ENCODE measurements around the gene NOL4L. TPM values are rescaled to one million over a fixed set of nuclear protein-coding genes. Genes with fewer than 3 reads are reported as not detected.

The NOL4L gene
- polyA plus RNA-seq, 12 donors: 11.4 to 25.8 (median 15.8) TPM; not detected in 1

DNA sequence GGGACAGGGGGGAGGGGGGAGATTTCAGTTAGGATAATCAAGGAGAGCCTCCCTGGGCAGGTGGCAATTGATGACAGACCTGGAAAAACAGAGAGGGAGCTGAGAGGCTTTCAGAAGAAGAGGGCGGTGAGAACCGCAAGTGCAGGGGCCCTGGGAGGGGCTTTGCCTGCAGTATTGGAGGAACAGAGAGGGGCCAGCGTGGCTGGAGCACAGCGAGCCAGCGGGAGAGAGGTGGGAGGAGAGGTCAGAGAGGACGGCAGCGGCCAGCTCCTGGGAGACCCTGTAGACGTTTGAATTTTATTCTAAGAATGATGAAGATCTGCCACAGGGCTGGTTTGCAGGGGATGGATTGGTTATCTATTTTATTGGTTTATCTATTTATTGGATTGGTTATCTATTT, 34.5 kb upstream of the NOL4L start:
- no peak for DNase-seq

DNA sequence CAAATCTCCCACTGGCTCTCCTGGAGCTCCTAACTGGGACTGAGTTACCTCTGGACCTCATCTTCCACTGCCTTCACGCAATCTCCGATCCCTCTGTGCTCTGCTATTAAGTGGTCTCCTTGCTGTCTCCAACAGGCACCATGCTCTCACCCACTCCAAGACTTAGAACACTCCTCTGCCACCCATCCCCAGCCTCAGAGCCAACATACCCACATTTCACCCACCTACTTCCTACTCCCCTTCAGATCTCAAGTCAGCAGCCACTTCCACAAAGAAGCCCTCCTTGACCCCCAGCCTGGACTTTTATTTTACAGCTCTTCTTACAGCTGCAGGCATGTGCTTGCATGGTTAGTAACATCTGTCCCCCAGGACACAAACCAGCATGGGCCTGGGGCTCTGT, 29.6 kb upstream of the NOL4L start:
- DNase-seq: no peak

DNA sequence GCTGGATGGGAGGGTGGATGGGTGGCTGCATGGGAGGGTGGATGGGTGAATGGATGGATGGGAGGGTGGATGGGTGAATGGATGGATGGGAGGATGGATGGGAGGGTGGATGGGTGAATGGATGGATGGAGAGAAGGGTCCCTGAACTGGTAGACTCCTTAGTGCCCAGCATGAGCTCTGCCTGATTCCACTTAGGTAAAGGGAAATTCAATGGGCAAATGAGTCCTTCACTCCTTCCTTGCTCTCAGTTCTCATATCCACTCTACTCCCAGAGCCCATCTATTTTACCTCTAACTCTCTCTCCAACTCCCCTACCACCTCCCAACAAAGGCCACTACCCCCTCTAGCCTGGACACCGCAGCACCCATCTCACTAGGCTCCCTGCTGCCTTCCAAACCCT, 29.2 kb upstream of the NOL4L start:
- no peak for DNase-seq

DNA sequence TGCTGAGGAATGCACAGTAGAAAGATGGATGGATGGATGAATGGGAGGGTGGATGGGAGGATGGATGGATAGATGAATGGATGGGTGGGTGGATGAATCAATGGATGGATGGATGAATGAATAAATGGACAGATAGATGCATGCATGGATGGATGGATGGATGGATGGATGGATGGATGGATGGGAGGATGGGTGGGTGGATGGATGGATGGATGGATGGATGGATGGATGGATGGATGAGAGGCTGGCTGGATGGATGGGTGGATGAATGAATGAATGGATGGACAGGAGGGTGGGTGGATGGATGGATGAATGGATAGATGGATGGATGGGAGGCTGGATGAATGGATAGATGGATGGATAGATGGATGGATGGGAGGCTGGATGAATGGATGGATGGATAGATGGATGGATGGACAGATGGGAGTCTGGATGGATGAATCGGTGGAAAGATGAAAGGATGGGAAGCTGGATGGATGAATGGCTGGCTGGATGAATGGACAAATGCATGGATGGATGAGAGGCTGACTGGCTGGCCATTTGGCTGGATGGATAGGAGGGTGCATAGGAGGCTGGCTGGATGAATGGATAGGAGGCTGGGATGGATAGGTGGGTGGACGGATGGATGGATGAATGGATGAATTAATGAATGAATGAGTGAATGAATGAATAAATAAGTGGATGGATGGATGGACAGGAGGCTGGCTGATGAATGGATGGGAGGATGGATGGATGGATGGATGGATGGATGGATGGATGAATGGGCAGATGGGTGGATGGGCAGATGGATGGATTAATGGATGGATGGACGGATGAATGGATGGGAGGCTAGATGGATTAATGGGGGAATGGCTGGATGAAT, 28.3 kb upstream of the NOL4L start:
- no peak for DNase-seq

DNA sequence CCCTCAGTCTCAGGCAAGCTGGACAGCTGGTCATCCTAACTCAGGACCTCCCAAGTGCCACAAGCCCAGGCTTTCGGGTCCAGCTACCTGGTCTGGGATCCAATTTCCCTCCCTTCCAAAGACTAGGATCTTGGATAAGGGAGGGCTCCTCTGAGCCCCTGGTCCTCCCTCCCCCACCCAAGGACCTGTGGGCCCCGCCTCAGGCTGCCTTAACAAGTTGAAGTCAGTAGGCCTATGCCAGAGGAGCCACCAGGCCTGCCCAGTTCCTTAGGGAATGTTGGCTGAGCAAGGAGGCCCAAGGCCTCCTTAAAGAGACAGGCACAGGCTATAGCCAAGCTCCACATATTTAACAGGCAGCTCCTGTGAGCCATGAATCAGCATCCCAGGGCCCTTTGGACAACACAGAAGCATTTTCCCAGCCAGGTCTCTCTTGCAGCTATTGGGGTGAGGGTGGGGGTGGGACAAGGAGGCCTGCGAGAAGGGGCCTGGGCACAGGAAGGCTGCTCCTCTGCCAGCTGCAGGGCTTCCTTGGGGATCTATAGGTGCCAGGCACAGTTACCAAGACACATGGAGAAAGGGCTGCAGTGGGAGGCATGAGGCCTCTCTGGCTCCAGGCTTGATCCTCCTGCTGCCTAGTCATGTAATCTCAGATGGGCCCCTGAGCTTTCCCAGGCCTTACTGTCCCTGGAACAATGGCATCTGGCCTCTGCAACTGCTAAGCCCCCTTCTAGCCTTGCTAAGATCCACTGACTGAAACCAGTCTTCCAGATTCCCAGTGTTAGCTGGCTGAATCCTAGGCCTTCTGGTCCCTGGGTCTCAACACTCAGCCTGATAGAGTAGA, 27.4 kb upstream of the NOL4L start:
- DNase-seq: no peak

DNA sequence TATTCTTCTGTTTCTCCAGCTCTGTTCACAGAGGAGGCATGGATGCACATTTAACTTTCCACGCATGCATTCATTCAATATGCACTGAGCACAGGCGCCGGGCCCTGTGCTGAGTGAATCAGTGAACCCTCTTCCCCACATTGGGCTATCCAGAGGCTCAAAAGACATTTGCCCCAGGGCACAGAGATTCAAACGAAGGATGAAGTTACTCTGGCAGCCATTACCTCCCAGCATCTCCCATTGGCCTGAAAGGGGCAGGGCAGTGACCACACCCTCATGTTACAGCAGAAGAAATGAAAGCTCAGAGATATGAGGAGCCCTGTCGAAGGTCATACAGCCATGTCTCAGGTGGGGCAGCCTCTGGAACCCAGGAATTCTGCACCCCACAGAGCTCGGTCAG, 26.7 kb upstream of the NOL4L start:
- DNase-seq: no peak

DNA sequence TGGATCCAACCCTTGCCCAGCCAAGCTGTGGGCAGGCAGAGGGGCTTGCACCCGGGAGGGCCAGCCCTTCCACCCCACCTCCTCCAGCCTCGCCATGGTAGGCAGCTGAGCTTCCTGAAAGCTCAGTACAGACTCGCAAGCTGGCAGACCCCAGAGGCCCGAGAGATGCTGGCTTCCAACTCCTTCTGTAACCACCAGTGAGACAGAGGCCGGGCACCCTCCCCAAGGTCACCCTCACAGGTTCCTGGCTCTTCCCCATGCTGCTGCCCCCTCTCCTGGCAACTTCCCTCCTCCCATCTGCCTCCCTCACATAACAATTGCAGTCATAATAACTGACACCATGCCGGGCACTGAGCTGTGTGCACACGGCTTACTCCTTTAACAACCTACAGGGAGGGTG, 26.2 kb upstream of the NOL4L start:
- no peak for DNase-seq

DNA sequence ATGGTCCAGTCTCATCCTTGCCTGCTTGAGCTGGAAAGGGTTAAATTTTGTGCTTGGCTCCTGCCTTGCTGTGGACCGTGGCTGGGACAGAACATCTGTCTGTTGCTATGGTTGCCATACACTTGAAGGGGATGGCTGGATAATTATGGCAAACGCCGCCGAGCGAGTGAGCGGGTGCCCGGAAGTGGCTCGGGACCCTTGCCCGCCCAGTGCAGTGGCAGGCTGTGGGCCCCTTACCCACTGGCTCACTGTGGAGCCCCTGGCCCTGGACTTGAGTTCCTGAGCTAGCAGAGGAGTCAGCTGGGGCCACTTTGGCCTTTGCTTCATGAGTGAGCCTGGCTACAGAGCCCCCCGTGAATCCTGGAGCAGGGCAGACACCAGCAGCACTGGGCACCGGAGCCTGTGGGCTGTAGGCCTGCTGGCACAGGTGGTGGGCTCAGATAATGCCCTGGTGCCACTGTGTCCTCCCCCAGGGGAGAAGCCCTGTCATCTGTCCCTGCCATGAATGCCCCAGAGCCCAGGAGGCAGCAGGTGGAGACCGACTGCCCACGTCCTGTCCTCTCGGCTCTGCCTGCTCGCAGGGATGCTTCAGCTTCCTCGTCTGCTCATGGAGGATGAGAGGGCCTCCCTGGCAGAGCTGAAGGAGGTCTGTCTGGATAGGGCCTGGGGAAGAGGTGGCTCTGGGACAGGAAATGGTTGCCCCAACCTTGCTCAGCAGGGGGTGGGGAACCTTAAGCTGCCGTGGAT, 25.5 kb upstream of the NOL4L start:
- DNase-seq: no peak

DNA sequence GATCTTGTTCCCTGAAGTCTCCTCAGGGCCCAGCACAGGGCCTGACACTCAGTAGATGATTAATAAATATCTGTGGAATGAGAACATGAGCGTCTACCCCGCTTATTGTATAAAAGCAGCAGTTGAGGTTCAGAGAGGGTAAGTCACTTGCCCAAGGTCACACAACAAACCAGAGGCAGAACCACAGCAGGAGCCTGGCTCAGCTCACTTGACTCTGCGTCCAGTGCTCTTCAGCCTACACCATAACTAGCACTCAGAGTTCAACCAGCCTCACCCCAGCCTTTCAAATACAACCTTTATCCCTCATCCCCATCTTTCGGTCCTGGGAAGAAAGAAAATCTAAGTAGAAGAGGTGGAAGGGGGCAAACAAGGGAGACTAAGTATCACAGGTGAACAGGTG, 24.9 kb upstream of the NOL4L start:
- no peak for DNase-seq

DNA sequence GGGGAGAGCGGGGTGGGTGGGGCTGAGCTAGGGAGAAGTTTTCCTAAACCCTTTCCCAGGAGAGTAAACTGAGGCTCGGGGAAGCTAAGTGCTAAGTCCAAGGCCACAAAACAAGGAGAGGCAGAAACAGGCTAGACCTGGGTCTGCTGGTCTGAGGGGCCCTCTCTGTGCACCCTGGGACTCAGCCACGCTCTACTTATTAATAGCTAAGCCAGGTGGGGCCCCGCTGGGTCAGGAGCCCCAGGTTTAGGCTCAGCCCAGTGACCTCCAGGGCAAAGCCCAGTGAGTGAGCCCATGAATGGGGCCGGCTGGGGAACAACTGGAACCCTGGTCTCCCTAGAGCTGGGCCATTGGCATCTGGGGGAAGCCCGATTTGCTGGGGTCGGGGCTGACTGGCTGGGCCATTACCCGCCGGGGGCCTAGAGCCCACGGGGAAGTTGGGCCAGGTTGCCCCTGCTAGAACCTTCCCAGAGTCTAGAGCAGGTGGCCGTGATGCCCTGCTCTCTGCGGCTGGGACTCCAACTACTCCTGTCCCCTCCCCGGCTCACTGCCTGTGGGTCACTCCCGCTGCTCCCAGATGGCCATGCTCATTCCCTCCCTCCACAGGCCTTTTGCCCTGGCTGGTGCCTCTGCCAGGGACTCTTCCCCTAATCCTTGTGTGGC, 24.1 kb upstream of the NOL4L start:
- DNase-seq: no peak

DNA sequence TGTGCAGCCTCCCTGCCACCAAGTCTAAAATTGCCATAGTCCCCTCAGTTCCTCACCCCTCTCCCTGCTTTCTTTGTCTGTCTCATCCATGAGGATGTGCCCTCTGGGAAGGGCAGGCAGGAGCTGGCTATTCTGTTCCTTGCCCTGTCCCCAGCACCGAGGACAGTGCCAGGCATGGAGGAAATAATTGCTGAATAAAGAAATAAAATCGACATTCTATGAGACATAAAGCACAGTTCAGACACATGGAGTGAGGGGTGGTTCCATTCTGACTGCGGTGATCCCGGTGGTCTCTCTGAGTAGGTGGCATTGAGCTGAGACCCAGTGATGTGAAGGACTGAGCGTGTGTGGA, 23.5 kb upstream of the NOL4L start:
- DNase-seq: no peak

DNA sequence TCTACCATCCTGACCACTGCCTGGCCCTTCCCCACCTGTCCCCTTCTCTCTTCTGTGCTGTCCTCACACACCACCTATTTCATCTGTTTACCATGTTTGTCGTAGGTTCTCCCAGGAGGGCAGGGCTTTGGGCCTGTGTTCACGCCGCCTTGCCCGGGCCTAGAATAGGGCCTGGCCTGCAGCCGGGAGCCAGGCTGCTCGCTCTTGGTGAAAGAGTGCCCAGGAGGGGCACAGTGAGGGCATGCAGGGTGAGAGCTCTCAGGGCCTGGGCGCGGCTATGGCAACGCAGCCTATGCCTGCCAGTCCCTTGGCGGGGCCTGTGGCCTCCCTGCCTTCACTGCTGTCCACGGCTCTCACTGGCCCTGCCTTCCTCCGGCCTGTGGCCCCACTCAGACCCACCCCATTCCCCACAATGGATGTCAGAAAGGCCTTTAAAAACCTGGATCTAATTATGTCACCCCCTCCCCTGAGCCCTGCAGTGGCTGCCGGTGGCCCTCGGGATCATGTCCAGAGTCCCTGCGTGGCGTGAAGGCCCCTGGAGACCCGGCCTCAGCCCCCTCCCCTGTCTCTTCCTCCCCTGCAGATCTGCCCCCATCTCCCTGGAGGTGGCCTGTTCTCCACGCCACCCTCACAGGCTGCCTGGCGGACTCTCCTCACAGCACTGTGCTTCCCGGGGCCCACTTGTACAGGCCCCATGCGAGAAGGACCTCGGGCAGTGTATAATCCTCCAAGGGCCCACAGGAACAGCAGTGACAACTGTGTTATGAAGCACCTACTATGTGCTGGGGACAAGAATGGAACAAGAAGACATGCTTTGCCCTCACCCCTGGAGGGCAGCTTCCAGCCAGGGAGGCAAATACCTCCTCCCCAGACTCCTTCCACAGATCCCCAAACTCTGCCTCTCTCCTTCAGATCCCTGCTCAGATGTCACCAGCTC, 22.9 kb upstream of the NOL4L start:
- no peak for DNase-seq

DNA sequence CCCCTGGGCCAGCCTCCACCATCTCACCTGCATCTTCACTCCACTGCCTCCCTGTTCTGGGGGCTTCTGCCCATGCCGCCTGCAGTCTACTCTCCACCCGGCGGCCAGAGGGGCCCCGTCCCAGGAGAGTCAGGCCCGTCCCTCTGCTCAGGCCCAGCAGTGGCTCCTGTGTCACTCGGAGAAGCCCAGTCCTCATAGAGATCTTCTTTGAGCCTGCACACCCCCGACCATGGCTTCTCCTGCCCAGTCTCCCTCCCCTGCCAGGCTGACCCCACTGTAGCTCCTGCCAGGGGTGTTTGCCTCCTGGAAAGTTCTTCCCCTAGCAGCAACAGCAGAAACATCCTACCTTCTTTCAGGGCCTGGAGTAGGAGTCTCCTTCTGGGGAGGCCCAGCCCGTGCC, 22.2 kb upstream of the NOL4L start:
- no peak for DNase-seq

DNA sequence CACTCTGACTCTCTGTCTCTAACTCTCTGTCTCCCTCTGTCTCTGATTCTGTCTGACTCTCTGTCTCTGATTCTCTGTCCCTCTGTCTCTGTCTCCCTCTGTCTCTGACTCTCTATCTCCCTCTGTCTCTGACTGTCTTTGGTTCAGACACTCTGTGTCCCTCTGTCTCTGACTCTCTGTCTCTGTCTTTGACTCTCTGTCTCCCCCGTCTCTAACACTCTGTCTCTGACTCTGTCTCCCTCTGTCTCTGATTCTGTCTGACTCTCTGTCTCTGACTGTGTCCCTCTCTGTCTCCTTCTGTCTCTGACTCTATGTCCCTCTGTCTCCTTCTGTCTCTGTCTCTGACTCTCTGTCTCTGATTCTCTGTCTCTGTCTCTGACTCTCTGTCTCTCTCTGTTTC, 21.7 kb upstream of the NOL4L start:
- no peak for DNase-seq

DNA sequence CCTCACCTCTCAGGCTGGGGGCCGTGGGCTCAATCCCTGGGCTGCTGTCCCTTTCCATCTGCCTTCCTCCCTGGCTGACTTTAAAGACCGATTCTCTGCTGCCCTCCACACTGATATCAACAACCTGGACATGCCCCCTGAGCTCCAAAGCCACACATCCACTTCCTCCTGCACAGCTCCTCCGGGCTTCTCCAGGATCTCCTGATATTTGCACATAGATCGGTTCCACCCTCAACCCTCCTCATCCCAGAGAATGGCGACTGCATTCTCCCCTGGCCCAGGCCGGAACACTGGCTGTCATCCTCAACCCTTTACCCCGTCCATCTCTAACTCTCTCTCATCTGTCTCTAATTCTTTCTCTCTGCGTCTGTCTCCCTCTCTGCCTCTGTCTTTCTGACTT, 21.0 kb upstream of the NOL4L start:
- no peak for DNase-seq

DNA sequence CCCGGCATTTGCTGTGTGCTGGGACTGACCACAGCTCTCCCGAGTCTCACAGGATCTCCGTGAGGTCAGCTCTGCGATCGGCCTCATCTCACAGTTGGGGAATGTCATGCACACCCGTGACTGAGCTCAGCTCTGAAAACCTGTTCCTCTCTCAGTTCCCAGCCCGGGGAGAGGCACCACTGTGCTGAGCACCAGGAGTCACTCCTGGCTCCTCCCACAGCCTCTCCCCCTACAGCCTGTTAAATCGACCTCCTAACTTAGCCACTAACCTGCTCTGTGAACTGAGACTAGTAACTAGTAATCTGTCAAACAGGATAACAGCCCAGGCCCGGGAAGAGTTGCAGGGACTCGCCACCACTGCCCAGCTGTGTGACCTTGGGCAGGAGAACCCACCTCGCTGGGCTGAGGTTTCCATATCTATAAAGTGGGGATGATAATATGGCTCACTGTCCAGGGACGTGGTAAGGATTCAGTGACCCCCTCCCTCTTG, 20.1 kb upstream of the NOL4L start:
- no peak for DNase-seq

DNA sequence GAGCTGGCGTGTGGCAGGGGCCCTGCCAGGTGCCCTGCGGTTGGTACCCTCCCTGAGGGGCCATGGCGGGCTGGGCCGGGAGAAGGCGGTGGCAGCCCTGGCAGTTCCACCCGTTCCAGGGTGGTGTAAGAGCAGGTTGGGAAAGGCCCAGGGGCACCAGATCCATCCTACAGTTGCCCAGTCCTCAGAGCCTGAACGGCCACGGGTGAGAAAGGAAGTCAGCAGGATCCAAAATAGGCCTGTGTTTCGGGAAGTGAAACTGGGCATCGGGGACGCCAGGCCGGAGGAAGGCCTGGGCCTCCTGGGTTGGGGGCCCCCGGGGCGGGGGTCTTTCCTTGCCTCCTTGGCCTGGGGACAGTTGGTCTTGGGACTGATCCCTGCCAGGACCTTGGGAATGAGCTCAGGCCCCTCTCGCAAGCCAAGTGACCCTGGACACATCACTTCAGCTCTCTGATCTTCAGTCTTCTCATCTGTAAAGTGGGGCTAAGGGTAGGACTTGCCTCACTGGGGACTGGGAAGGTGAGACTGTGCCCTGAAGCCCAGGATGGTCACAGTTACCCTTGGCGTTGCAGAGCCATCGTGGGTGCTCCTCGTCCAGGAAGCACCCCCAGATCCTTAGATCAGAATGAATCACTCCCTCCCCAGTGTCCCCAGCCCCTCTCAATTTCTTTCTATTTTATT, 18.1 kb upstream of the NOL4L start:
- DNase-seq: no peak

DNA sequence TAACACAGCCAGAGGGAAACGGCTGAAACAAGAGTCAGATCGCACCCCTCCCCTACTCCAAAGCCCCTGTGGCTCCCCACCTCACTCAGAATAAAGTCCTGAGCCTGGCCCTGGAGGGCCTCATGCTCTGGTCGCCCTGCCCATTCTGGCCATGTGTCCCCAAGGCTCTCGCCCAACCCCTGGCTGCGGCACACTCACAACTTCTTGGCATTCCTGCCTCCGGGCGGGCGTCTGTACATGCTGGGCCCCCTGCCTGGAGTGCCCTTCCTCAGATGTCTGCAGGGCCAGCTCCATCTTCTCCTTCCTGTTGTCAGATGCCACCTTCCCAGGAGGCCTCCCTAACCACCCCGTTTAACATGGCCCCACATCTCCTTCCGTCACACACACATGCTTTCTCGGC, 17.1 kb upstream of the NOL4L start:
- DNase-seq: no peak

DNA sequence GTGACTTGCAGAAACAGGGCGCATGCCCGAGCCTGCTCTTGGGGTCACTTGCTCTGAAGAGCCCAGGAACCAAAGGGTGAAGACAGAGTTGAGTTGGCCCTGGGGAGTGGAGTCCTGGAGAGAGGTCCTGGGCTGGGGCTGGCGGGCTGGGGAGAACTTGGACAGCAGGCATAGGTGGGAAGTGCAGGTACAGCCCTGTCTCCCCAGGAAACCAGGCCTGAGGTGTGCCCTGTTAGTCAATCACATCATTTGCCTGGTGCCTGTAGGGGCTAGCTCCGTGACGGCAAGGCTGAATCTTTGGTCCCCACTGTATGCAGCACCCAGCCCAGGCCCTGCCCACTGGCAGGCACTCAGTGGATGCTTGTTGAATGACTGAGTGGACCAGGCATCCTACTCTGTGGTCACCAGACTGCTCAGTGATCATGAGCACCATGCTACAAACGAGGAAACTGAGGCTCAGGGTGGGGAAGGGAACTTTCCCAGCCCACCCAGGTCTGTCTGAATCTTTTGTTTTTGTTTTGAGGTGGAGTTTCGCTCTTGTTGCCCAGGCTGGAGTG, 15.6 kb upstream of the NOL4L start:
- DNase-seq: no peak
